ENCODE data around the gene ABTB1.
"Not testable (repeated sequence)": the region's sequence is repeated elsewhere in the genome, so short reads cannot be mapped to it uniquely, and the experiment has no call there.

The ABTB1 gene

DNA sequence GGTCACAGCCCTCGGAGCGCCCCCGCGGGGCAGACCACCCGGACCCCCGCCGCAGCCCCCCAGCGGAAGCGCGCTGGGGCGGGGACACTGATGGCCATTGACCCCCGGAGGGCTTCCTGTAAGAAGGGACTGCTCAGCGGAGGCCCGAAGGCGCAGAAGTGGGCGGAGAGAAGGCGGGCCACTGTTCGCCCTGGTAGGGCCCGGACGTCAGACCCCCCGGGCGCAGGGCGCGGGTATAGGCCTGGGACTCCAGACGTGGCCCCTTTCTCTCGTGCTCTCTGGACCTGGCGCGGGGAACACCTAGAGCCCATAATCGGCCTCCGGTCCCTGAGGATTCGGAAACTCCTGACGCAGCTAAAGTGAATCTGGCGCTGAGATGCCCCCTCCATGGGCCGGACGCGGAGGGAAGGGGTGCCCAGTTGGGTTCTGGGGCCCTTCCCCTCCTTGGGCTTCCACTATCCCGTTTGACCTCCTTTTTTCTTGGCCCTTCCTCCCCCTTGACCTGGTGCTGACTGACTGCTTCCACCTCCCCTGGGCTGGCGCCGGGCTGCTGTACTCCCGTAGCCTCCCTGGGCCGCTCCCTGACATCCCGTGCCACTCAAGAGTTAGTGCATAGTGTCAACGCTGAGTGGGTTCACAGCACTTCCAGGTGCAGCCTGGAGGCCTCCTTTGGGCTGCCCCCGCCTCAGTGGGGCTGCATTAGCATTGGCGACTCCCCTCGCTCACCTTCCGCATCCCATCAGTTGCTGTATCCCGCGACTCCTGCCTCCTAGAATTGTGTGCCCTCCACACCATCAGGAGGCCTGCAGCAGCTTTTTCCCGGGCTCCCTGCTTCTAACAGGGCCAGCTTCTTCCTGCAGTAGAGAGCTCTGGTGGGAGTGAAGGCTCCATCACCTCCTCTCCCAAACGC lies 694 bp downstream of the ABTB1 start:
- DNase-seq (ENCODE audit: low read depth): no peak

DNA sequence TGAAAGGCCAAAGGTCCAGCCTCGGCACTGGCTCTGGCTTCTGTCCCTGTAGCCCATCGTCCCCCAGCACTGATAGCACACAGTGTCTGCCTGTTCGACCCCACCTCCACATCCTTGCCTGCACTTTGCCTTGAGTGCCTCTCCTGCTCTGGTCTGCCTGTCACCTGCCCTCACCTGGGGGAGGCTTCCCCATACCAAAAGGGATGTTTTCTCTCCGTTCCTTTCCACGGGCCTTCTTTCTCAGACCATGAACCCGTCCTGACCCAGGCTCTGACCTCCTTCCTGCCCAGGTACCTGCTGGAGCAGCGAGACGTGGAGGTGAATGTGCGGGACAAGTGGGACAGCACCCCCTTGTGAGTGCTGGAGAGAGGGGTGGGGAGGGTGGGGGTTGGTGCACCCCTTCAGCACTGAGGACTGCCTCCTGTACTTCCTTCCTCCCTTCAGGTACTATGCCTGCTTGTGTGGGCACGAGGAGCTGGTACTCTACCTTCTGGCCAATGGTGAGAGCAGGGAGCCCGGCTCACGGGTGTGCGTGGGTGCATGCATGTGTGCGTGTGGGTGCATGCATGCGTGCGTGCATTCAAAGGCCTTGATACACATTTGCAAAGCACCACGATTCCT lies 1.5 kb downstream of the ABTB1 start:
- DNase-seq (ENCODE audit: low read depth): no peak

DNA sequence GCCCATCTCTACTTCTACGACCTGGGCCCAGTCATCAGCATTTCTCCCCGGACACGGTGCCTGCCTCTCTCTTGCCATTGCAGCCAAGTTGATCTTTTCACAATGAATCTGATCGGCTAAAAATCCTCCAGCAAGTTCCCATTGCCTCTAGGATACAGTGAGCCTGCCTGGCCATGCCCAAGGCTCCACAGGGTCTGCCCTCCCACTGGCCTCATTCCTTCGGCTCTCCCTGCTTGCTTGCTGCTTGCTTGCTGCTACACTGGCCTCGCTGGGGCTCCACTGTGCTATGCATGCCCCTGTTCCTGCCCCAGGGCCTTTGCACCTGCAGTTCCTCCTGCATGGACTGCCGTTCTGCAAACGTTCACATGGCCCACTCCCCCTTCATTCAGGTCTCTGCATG lies 2.0 kb downstream of the ABTB1 start:
- no peak for DNase-seq (ENCODE audit: low read depth)

DNA sequence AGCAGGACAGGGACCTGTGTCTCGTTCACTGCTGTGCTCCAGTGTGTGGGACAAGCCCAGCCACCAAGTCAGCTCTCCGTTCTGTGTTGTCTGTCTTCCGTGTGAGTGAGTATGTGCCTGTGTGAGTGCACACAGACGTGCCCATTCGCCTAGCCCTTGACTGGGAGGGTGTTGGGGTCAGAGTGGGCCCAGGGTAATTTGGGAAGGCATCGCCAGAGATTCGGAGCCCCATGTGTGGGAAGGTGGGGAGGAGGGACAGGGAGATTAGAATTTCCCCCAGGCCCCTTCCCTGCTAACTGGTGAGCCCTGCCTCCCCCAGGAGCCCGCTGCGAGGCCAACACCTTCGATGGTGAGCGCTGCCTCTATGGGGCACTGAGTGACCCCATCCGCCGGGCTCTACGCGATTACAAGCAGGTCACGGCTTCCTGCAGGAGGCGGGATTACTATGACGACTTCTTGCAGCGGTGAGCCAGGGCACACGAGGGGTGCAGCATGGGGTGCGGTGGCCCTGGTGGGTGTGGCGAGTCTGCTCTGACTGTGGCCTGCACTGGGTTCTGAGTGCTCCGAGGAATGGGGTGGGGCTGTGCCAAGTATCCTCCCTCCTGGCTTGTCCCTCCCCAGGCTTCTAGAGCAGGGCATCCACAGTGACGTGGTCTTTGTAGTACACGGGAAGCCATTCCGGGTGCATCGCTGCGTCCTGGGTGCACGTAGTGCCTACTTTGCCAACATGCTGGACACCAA lies 3.1 kb downstream of the ABTB1 start:
- no peak for DNase-seq (ENCODE audit: low read depth)

DNA sequence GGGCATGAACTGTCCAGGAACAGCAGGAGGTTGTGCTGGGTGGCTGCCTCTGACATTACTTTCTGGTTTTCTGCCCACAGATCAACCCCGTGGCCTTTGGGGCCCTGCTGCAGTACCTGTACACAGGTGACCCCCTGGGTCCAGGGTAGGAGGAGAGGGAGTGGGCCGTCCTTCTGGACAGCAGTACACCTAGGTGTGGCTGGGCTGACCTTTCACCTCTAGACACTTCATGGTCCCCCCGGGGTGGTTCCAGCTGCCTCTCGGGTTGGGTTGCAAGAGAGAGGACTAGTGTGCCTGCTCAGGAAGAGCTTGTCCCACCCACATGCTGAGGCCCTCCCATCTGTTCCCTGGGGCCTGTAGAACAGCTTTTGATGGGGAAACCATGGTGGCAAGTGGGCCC lies 3.7 kb downstream of the ABTB1 start:
- DNase-seq (ENCODE audit: low read depth): no peak

DNA sequence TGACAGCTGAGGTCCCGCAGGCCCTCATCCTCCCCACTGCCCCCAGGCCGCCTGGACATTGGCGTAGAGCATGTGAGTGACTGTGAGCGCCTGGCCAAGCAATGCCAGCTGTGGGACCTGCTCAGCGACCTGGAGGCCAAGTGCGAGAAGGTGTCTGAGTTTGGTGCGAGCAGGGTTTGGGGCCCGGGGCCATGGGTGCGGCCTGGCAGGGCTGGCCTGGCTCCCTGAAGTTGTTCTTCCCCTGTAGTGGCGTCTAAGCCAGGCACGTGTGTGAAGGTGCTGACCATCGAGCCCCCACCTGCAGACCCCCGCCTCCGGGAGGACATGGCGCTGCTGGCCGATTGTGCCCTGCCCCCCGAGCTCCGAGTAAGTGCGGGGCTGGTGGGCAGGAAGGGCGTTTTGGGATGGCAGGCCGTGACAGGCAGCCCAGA lies 4.2 kb downstream of the ABTB1 start:
- no peak for DNase-seq (ENCODE audit: low read depth)

DNA sequence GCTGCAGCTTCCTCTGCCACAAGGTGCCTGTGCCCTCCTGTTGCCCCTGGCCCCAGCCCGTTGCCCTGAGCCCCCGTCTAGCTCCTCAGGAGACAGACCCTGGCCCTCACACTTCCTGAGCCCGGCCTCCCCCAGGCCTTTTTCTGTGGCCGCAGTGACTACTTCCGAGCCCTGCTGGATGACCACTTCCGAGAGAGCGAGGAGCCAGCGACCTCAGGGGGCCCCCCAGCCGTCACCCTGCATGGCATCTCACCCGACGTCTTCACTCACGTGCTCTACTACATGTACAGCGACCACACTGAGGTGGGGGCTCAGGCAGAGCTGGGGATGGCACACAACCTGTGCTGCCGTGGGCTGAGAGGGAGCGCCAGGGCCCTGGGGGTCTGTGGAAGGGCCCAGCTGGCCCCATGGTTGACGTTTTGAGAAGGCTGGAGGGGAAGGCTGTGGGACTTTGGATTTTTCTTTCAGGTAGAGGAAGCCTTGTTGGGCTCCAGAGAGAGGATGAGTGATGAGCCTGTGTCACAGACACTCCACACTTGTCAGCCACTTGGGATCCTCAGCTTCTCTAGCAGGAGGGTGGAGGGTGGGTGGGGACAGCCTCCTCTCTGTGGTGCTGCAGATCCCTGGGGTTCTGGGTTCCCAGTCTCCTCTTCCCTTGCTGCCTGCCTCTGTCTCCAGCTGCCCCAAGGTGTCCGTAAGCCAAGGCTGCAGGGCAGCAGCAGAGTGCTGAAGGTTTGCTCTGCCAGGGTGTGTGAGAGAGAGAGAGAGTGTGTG lies 5.0 kb downstream of the ABTB1 start:
- no peak for DNase-seq (ENCODE audit: low read depth)

DNA sequence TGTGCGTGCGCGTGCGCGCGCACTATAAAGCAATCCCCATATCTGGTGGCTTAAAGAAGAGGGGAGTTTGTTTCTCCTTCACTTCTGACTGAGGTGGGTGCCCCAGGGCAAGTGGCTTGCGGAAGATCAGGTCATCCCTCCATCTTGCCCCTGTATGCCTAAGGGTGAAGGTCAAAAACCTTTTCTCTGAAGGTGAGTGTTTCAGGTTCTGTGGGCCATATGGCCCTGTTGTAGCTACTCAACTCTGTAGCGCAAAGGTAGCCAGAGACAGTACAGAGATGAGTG lies 5.5 kb downstream of the ABTB1 start:
- DNase-seq (ENCODE audit: low read depth): no peak

DNA sequence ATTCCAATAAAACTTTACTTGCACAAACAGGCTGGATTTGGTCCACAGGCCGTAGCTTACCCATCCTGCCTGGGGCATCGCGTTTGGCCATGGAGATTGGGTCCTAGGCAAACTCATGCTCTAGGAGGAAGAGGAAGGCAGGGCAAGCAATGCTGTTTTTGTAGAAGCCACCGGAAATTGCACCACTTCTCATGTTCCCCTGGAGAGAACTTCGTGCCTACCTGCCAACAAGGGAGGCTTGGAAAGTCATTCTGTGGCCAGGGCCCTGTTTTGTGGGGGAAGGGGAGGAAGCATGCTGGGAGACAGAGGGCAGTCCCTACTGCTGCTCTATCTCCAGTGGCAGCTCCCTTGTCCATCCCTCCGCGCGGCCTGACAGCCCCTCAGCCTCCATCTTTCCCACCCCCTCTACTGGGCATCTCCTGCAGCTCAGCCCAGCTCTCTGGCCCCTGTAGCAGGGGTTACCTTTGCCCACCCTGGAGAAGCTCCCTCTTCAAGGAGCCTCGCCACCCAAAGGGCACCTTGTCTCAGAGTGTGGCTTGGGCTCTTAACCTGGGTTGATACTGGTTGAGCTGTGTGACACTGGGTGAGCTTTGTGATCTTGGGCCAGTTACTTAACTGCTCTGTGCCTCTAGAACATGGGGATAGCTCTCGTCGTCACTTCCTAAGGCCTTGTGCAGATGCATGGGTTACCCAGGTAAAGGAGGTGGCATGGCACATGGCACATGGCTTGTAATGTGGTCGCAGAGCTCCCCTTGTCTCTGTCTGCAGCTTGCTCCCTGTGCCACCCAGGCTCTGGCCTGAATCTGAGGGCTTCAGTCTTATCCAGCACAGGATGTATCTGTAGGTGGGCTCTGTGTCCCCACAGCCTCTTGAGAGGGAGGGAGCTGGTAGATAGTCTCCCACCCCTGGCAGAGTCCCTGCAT lies 6.1 kb downstream of the ABTB1 start:
- DNase-seq (ENCODE audit: low read depth): no peak

DNA sequence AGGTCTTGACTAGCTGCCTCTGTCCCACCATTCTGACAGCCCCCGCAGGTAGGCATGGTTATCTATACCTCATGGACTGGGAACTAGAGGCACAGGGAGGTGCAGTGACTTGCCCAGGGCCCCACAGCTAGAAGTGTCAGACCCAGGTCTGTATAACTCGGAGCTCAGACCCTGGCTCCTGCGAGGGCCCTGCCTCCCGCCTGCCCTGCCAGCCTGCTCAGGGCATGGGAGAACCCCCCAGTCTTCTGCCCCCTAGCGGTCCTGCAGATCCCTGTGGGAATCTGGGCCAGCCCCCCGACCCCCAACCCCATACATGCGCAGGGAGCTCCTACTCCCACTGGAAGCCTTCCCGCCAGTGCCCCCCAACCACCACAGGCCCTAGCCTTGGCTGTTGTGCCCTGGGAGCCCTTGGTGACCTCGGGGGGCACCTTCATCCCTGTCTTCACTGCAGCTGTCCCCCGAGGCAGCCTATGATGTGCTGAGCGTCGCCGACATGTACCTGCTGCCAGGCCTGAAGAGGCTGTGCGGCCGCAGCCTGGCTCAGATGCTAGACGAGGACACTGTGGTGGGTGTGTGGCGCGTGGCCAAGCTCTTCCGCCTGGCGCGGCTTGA lies 6.9 kb downstream of the ABTB1 start:
- DNase-seq (ENCODE audit: low read depth): no peak

DNA sequence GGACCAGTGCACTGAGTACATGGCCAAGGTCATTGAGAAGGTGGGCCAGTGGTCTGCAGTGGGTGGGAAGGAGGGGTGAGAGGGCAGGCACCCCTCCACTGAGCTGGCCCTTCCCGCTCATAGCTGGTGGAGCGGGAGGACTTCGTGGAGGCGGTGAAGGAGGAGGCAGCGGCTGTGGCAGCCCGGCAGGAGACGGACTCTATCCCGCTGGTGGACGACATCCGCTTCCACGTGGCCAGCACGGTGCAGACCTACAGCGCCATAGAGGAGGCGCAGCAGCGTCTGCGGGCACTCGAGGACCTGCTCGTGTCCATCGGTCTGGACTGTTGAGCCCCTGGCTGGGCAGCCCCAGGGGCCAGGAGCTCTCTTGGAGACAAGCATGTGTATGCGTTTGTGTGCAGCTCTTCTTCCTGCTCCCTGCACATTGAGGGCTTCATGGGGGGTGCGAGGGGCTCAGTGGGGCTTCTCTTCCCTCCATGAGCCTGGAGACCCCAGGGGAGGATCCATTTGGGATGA lies 7.5 kb downstream of the ABTB1 start:
- no peak for DNase-seq (ENCODE audit: low read depth)

DNA sequence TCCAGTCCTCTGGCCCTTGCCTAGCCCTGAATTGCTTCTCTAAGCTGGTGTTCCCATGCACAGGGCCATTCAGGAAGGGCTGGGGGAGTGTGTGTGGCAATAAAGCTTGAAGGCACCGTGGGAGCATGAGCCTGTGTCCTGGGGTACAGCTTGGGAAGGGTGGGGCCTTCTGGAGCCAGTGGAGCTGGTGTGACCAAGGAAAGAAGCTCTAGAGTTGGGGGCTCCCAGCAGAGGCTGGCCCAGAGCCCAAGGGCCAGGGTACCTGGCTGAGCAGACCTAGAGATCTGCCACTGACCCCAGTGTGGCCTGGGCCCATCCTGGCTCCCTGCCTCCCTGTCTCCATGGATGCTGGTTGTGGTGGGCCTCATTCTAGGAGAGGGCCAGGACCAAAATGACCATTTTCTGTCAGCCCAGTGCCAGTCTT lies 8.1 kb downstream of the ABTB1 start:
- DNase-seq (ENCODE audit: low read depth): no peak

DNA sequence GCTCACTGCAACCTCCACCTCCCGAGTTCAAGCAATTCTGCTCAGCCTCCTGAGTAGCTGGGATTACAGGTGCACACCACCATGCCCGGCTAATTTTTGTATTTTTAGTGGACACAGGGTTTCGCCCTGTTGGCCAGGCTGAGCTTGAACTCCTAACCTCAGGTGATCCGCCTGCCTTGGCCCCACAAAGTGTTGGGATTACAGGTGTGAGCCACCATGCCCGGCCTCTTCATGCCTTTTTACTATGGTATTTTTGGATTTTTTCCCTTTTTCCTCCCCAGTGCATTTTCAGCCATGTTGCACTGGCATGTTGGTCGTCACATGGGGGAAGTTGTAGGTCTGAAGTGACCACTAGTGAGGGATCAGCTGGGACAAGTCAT lies 9.4 kb downstream of the ABTB1 start:
- not testable (repeated sequence) for DNase-seq (ENCODE audit: low read depth)

DNA sequence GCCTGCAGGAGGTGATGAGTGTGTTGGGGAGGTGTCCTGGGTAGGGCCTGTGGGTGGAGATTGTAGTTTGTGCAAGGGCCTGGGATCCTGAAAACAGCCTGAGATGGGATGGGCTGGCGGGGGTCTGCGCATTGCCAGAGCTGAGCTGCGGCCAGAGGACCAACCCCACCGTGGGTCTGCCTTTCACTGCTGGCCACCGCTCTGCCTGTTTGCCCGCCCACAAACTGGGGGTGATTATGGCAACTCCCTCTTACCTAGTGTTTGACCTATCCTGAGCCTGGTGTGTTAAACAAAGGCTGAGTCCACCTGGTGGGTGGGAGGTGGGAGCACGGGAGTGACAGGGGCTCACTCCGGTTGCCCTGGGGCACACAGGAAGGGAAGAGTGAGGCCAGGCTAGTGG lies 9.8 kb downstream of the ABTB1 start:
- DNase-seq (ENCODE audit: low read depth): no peak

DNA sequence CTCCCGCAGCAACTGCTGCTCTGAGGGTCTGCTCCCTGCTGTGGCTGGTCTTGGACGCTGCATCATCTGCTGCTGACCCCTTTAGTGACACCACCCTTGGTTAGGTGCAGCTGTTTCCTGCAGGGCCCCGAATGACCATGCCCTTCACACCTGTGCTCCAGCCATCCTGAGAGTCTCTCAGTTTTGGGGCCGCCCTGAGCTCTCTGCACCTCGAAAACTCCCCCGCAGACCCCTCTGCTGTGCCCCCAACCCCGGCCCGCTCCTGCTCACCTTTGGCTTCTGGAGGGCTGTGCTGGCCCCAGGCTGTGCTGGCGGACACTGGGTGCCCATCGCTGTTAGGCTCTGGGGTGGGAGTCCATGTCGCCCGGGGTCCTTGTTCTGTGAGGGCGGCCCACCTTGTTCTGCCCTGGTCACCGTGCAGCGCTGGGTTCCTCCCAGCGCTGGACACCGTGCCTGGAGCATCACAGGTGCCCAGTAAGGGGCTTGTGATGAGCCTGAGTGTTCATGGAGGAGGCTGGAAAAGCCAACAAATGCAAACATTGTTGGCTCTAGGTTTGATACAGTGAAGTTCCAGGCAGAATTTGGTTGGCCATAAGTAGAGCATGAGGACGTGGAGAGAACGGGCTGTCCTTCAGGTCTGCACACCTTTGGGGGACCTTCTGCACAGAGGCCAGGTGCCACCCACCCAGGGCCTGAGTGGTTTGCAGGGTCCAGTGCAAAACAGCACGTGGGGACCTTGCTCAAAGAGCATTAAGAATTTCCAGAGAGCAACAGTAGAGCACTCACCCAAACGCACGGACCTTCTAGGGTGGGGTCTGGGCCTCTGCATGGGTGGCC lies 12.3 kb downstream of the ABTB1 start:
- DNase-seq (ENCODE audit: low read depth): no peak

DNA sequence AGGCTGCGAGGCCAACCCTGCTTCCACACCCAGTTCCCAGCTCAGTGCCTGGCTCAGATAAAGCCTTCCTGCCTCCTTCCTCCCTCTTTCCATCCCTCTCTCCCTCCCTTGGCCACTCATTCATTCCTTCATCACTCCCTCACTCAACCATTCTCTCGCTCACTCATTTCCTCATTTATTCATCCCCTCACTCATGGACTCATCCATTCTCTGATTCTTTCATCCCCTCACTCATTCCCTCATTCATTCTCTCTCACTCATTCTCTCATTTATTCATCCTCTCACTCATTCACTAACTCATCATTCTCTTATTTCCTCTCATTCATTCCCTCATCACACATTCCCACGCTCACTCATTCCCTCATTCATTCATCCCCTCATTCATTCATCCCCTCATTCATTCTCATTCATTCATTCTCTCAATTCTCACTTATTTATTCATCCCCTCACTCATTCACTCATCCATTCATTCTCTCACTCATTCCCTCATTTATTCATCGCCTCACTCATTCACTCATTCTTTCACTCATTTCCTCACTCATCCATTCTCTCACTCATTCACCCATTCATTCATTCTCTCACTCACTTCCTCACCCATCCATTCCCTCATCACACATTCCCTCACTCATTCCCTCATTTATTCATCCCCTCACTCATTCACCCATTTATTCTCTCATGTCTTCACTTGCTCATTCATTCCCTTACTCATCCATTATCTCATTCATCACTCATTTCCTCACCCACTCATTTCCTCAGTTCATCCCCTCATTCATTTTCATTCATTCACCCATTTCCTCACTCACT lies 13.2 kb downstream of the ABTB1 start:
- no peak for DNase-seq (ENCODE audit: low read depth)

DNA sequence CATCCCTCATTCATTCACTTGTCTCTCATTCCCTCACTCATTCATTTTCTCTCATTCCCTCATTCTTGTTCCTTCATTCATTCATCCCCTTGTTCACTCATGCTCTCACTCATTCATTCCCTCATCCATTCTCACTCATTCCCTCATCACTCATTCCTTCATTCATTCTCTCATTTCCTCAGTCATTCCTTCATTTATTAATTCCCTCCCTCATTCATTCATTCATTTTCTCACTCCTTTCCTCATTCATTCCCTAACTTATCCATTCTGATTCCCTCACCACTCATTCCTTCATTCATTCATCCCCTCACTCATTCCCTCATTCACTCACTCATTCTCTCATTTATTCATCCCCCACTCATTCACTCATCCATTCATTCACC lies 13.8 kb downstream of the ABTB1 start:
- no peak for DNase-seq (ENCODE audit: low read depth)

DNA sequence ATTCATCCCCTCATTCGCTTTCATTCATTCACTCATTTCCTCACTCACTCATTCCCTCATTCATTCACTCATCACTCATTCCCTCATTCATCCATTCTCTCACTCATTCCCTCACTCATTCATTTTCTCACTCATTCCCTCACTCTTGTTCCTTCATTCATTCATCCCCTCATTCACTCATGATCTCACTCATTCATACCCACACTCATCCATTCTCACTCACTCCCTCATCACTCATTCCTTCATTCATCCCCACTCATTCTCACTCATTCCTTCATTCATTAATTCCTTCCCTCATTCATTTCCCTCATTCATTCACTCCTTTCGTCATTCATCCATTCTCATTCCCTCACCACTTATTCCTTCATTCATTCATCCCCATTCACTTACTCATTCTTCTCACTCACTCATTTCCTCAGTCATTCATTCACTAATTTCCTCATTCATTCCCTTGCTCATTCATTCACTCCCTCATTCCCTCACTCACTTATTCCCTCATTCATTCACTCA lies 14.5 kb downstream of the ABTB1 start:
- no peak for DNase-seq (ENCODE audit: low read depth)

DNA sequence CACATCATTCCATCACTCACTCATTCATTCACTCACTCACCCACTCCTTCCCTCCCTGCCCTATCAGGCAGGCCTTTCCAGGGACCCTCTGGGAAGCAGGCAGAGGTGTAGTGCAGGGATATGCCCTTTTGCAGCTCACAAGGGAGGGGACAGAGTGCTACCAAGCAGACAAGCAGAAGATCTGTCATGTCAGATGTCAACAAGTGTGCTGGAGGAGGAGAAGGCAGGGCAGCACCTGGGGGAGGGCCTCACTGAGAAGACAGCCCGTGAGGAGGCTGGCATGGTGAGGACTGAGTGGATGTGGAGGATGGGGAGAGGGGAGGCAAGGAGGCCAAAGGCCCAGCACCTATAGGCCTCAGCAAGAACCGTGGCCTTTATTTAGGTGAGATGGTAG lies 15.3 kb downstream of the ABTB1 start:
- DNase-seq (ENCODE audit: low read depth): no peak
